GM18867 (cell line): Measurements from ENCODE around the gene SLC12A6.
"Not testable (repeated sequence)": the region's sequence is repeated elsewhere in the genome, so short reads cannot be mapped to it uniquely, and the experiment has no call there.

ENCODE experiments used
- ATAC-seq: cut with Tn5 transposase; IDR thresholded peaks from one replicate; pipeline ENCODE4 v1.9.1; 2021; ENCODE audit warnings: mild to moderate bottlenecking, moderate library complexity; ENCODE audit not compliant: unreplicated experiment

SLC12A6 gene

DNA sequence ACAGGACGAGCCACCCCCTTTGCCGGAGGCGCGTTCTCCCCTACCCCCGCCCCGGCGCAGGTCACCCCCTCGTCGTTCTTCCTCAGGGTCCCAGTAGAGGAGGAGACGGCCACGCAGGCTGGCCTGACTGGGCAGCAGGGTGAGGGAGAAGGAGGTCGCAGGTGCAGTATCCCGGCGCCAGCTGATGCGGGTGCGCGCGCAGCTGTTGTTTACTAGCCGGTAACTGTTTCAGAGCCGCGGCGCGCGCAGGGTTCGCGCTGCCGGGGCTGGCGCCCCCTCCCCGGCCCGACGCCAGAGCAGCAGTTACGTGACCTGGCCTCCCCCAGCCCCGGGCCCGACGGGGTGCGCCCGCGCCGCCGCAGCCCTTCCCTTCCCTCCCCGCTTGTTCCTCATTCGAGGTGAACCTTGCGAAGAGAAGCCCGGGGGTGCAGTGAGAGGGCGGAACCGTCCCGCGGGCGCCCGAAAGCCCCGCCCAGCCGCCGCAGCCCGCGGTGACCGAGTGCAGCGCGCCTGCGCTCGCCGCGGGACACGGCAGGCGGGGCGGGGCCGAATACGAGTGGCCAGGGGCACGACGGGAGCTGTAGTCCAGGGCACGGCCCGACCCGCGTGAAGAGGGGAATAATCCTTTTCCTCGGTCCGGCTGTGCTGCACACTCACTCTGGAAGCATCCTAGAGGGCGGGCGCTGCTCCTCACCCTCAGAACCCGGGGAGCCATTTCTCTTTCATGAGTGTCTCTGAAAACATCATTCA, at the start of gene SLC12A6:
SLC12A6 (minus strand) TSS at position 225 of the 750 bp plus-strand sequence. CDS start 1,101 bp downstream, outside the sequence.
- peak; percentile 76 for ATAC-seq

DNA sequence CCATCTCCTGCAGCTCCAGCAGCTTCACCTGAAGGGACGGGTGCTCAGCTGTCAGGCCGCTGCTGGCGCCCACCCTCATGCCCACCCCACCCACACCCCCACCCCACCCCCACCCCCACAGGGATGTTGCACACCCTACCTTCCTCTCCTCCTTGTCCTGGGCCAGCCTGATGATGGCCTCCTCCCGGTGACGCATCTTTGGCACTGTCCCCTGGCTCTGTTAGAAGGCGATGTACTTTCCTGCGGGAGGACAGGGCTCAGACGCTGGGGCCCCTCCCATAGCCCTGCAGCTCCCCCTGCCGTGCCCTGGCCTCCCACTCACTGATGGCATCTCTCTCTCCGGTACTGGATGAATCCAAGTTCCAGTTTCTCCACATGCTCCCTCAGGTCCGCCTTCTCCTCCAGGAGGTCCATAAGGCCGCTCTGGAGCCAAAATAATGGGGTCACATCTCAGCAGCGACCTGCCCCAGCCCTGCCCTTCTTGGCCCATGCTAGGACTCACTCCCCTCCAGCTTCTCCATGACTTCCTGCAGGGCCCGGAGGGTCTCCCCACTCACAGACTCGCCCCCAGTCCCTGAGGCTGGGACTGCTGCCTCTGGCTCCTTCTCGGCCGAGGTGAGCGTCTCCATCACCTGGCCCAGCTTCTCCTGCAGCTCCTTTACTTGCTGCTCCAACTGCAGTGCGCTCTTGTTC, 44.4 kb upstream of the SLC12A6 start:
- not testable (repeated sequence) for ATAC-seq

DNA sequence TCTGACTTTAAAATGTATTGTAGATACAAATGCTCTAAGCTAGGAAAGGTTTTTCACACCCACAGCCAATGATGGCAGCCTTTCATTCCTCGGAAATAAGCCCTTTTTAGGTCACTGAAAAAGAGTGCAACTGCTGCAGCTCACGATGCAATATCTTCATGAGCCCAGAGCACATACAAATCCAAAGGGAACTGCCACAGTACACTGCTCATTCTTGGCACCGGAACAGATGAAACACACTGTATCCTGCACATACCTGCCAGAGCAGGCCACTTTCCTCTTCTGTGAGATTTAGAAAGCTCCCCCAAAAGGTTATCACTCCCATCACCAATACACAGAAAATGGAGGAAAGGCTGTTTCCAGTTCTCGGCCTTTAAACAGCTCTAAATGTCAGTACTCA, 42.9 kb upstream of the SLC12A6 start:
- ATAC-seq: not testable (repeated sequence)

DNA sequence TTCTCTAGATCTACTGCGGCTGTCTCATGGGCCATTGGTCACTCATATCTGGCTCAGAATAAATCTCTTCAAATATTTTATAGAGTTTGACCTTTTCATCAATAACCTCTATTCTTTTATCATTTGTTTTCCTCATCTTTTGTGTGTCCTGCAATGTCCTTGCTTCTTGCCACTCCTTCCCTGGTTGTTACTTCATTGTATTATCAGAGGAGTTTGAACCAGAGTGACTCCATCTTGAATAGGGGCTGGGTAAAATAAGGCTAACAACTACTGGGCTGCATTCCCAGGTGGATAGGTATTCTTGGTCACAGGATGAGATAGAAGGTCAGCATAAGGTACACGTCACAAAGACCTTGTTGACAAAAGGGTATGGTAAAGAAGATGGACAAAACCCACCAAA, 39.3 kb upstream of the SLC12A6 start:
- no peak for ATAC-seq

DNA sequence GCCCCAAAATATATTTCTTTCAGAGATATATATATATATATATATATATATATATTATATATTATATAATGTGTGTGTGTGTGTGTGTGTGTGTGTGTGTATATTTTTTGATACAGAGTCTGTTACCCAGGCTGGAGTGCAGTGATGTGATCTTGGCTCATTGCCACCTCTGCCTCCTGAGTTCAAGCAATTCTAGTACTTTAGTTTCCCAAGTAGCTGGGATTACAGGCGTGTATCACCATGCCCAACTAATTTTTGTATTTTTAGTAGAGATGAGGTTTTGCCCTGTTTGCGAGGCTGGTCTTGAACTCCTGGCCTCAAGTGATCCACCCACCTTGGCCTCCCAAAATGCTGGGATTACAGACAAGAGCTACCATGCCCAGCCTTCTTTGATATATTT, 38.0 kb upstream of the SLC12A6 start:
- not testable (repeated sequence) for ATAC-seq

DNA sequence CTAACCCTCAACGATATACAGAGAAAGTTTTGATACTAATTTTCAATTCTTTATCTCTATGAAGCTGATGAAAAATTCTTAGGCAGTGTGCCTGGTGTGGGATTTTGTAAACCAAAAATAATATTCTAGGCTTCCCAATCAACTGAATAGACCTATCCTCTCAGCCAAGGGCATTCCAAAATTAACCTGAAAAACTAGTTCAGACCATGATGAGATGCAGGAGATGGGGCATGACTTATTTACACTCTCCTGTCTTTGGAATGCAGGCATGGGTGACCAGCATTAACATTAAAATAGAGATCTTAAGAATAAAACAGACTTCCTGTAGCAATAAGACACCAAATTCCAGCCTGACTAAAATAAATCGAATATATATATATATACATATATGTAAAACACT, 37.2 kb upstream of the SLC12A6 start:
- ATAC-seq: no peak

DNA sequence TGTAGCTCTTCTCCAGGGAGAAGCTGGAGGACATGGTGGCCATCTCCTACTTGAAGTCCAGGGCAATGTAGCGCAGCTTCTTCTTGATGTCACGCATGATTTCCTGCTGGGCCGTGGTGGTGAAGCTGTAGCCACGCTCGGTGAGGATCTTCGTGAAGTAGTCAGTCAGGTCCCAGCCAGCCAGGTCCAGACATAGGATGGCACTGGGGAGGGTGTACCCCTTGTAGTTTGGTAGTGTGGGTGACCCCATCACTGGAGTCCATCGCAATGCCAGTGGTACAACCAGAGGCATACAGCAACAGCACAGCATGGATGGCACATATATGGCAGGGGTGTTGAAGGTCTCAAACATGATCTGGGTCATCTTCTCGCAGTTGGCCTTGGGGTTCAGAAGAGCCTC, 36.4 kb upstream of the SLC12A6 start:
- no peak for ATAC-seq

DNA sequence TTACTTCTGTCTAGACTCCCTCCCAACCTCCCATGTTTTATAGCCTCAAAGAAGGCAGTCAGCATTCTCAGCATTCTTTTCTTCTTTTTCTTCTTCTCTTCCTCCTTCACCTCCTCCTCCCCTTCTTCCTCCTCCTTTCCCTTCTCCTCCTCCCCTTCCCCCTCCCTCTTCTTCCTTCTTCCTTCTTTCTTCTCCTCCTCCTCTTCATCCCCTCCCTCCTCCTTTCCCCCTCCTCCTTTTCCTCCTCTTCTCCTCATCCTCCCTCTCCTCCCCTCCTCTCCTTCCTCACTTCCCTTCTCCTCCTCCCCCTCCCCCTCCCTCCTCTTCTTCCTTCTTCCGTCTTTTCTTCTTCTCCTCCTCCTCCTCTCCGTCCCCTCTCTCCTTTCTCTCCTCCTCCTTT, 33.1 kb upstream of the SLC12A6 start:
- no peak for ATAC-seq

DNA sequence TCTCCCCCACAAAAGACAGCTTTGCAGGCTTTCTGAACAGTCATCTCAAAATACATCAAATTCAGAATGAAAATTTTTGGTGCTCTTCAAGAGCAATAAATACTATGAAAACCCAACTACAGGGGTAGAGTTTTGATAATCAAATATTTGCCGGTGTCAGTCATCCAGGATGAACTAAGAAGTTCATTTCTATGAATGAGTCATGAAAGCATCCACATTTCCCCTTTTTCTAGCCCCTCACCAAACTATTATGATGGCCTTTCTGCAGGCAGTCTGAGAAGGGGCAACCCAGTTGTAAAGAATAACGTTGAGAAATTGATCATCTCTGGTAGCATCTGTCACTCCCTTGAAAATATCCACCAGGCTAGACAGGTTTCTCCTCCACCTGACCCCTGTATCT, 32.5 kb upstream of the SLC12A6 start:
- ATAC-seq: no peak

DNA sequence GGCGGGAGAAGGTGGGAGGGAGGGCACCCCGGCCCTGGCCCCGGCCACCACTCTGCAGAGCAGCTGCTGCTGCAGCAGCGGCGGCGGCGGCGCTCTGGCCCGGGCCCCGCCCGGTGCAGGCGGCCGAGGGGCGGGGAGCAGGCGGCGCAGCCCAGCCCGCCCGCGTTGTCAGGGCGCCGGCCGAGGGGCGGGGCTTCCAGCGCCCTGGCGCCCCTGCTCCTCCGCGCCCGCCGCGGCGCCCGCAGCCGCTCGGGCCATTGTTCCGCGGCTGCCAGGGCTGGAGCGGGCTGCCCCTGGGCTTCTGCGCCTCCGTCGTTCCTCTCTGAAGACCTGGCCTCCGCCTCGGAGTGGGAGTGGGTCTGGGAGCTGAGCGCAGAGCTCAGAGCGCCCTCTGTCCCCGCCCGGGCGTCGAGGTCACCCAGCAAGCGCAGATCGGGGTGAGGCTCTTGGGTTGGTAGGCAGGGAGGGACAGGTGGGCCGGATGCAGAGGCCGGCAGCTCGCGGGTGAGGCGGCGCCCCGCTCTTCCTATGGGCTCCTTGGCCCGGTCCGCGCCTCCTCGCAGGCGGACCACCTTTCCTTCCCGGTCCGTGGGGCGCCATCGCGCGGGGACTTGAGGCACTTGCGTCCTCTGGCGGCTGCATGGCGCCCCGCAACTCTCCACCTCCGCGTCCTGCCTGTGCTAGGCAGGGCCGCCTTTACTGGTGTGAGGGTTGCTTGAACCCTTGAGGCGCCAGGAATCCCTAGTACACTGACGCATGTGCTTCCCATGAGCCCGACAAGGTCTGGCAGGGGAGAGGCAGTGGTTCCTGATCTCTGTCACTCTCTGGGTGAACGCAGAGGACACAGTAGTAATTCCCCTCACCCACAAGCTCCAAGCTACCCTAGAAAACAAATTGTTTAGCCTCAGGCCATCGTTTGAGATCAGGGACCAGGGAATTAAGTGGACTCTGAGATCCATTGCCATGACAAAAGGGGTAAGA, 29.8 kb upstream of the SLC12A6 start, which contains the start of gene LPCAT4:
LPCAT4 (minus strand) TSS at position 96 of the 981 bp plus-strand sequence. CDS start 96 bp downstream, outside the sequence.
- ATAC-seq: peak; percentile 81

DNA sequence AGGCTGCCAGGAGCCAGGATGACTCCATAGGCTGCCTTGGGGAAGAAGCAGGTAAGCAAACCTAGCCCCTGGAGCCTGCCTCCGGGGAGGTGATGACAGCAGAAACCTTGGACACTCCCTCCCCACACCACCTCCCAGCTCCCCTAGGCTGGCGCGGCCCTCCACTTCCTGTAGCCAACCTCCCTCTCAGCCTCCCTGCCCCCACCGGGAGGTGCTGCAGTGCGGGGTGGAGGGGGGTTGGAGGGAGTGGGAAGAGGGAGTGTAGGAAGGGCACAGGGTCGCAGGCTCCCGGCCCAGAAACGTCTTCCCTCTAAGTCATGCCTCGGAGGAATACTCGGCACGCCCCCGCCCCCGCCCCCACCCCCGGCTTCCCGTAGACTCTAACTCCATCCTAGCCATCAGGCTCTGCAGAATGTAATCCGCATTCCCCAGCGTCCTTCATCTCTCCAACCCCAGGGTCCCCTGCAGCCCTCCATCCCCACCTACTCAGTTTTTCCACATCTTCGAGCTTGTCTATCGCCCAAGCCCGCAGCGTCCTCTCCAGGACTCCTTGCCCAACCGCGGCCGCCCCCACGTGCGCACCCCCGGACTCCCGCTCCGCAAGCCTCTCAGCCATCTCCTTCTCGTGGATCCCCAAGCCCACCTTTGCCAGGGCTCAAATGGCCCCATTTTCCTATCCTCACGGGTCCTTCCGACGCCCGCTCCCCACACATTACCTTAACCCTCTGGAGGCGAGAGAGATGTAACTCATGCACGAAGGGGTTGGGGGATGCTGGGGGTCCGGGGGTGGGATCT, 28.9 kb upstream of the SLC12A6 start:
- no peak for ATAC-seq

DNA sequence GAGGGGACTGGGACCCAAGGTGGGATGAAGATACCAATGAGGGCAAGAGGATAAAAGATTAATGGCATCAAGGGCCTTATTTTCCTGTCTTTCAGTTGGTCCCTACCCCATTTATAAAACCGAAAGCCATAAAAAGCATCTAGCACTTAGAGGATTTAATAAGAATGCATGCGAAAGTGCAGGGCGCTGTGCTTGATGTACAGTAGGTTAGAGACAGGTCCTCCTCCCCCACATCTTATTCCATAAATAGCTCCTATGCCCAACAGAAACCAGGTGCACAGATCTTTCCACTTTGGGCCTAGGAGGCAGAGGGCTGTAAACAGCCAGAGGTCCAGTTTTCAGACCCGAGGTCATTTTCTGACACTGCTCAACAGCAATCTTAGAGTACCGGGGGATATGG, 28.3 kb upstream of the SLC12A6 start:
- ATAC-seq: no peak

DNA sequence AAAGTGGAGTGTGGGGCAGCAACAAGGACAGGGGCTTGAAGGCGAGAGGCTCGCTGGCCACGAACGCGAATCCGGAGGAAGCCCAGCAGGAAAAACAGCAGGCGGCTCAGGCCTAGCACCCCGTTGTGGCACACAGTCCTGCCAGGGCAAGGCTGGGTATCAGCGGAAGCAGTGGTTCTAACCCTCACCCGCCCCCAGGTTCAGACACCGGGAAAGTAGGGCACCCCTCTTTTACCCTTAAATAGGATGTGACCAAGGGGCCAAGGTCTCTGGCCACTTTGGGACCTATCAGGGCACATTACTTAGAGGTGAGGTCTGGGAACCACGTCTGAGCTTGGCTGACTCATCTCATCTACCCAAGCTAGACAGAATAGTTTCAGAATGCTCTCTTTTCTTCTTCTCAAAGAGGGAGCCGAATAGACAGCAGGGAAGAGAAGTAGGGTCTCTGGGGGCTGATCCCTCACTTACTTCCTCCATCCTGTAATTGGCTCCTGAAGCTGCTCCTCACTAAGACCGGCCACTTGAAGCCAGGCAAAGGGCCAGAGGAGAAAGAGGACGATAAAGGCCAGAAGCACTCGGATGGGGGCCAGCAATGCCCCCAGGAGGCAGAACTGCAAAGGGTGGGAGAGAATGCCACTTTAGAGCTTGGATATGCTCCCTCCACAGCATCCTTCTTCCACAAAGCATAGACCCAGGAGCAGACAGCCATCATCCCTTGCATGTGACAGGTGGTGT, 27.7 kb upstream of the SLC12A6 start:
- no peak for ATAC-seq

DNA sequence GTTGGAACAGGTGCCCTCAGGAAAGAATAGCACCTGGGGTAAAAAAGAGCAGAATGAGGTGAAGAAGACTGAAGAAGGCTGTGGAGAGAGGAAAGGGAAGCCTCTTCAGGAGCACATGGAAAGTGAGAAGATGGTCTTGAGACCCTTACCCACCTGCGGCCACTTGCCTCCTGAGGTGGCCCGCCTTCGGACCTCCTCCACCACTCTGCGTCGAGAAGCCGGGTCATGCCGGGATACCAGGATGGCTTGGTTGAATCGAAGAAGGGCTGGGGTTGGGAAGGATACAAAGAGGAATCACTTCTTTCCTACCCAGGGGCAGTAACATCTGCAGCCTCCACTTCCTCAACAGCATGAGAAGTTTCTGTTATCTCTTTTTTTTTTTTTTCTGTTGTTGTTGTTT, 26.5 kb upstream of the SLC12A6 start:
- no peak for ATAC-seq

DNA sequence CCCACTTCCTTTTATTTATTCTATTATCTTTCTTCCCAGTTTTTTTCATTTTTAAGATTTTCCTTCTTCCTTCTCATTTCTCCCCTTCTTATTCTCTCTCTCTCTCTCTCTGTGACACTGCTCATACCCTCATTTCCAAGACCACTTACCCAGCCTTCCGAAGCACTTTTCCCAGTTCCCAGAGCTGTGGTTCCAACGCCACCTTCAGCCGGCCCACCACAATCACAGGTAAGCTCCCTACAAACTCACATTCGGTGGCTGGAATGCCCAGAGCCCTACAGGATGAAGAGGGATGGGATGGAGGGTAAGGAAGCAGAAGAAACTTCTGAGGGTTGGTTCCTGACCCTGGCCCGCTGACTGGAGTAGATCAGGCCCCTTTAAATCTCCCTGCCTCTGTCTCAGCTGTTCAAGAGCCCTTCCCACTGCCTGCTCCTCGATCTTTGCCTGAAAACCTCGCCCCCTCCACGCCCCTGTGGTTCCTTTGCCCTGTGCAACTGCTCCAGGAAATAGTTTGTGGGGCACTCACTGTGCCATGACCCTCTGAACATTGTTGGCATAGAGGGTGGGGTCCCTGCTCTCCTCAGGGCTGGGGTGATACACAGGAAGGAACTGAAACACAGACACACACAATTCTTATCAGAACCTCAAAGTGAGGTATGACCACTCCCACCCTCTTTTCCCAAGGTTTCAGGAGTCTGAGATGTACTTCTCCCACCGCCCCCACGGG, 24.6 kb upstream of the SLC12A6 start:
- no peak for ATAC-seq

DNA sequence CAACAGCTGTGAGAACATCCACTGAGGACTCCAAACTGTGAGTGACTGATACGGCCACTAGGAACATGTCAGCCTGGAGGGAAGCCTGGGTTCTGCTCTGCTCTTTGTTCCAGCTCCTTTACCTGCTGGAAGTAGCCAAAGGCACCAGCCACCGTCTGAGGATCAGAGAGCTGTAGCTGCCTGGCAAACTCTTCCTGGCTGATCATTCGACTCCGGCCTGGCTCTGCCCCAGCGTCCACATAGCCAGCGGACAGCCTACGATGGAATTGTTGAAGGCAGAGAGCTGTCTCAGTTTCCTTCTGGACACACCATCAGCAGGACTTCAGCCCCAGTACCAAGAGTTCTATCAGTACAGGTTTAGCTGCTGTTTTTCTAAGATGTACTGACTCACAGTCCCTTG, 23.7 kb upstream of the SLC12A6 start:
- ATAC-seq: no peak

DNA sequence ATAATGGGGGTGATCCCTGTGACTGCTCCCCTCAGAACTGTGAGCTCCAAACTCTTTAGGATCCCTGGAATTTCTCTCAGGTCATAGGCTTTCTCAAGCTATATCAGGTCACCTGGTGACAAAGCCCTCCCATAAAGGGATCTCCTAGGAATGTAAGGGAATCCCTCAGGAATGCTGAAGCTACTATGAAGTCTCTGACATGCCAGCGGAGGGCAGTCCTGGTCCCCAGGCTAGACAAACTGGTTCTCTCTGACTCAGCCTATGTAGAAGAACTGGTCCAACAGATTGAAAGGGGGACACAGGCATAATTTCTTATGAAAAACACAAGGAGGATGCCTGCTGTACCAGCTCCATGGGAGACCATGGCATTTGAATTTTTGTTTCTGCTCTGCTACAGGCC, 22.7 kb upstream of the SLC12A6 start:
- no peak for ATAC-seq

DNA sequence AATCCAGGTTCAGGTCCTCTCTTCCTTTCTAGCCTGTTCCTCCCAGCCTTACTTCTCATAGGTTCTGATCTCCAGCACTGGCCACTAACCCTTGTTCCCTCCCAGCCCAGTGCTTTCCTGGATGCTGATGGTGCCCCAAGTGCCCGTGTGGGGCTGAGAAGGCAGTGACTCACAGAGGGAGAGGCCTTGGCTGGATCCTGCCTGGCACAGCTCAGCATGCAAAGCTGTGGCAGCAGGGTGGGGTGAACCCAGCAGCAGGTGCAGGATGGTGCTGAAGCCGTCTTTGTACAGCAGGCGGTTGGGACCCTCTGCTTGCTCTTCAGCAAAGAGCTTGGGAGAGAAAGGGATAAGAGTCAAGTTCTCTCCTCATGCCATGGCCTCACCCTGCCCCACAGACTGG, 21.8 kb upstream of the SLC12A6 start:
- no peak for ATAC-seq

DNA sequence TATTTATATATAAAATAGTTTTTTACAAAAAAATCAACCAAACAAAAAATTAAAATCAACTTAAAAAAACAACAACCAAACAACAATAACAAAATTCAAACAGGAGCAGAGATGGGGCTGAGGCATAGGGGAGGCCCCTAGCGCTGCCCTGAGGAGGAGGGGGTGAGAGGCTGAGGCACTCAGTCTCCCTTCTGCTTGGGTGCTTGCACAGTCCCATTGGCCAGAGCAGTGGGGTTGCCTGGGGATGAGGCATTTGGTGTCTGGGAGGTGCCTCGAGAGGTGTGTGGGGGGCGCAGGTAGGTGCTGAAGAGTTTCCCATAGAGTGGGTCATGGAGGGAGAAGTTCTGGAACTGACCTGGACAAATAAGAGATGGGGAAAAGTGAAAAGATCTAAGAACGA, 21.4 kb upstream of the SLC12A6 start:
- ATAC-seq: no peak
